DMS153 (cell line): ENCODE measurements around the gene TCF7.

Experiments used
- DNase-seq: peaks from one replicate; lab custom pipeline; 2025; lab: John Stamatoyannopoulos, UW

The TCF7 gene

GRCh38 chr5:134113363-134113889 lies 1.1 kb upstream of the TCF7 start:
- no peak for DNase-seq

GRCh38 chr5:134114886-134115805 lies 665 bp downstream of the TCF7 start:
- no peak for DNase-seq

GRCh38 chr5:134115806-134116175 lies 1.3 kb downstream of the TCF7 start:
- no peak for DNase-seq

GRCh38 chr5:134116286-134116685 lies 1.8 kb downstream of the TCF7 start:
- DNase-seq = no peak

- no peak for DNase-seq
These were observed 2.6 kb downstream of the TCF7 start for GRCh38 chr5:134116789-134117761.

DNA sequence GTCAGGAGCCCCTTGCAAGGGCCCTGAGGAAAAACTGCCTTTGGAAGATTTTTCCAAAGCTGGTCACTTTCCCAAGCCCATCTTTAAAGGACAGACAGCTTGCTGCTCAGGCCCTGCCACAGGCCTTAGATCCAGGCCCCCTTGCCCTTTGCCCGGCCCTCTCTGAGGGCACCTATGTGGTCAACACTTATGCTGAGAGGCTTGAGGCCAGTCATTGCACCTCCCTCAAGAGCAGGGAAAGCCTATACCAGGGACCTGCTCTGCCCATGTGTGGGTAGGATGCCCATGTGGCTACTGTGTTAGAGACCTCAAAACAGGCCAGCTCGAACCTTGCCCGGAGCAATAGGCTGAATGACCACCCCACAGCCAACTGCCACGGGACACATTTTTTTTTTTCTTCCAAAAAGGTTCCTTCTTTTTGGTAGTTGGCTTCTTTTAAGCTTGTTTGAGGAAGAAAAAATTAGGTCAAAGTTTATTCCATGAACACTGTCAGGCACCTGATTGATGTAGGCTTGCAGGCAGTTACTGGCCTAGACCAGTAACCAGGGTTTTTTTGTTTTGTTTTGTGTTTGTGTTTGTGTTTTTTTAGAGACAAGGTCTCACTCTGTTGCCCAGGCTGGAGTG lies 3.8 kb downstream of the TCF7 start:
- no peak for DNase-seq

GRCh38 chr5:134119720-134120119 lies 5.2 kb downstream of the TCF7 start:
- no peak for DNase-seq

DNA sequence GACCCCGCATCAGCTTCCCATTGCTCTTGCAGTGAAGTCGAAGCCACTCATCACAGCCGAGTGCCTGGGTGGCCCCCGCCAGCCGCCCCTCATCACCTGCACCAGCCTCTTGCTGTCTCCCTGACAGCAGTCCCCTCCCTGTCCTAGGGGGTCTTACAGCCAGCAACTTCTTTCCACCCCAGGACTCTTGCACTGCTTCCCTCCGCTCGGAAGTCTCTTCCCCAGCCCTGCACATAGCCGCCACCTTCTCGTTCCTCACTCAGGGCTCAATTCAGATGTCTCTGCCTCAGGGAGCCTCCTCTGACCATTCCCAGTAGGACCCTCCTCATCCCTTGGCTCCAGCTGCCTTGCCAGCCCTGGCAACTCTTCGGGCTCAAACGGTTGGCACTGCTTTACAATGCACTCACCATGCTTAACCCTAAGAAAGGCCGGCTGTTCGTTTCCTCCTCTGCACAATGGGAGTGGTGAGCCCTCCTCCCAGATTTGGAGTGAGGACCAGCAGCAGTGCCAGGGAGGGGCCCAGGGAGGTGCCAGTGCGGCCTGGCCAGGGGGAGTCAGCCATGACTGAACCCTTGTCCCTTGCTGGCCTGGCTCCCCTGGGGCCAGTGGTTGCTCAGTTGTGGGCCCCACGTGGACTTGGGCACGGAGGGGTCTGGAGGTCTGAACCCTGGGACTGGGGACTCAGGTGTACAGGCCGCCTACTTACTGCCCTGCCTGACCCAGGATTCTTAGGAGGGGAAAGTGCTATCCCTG lies 6.1 kb downstream of the TCF7 start:
- no peak for DNase-seq

DNA sequence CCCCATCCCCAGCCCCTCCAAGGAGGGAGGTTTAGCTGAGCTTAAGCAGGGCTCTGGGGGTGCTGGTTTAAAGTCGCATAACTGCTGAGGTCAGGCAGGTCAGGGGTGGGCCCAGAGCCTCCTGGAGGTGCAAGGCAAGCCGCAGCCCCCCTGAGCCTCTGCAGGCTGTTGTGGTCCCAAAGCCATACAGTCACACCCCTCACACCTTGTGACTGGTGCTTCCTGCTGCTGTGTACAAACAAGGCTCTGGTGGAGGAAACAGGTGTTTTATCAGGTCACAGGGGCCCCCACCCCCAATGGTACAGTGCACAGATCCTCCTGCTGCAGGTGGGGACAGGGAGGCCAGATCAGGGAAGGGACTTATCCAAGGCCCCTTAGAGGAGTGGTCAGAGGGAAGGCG lies 8.0 kb downstream of the TCF7 start:
- DNase-seq = no peak

- no peak for DNase-seq
These were observed 8.9 kb downstream of the TCF7 start for GRCh38 chr5:134123360-134123759.

DNA sequence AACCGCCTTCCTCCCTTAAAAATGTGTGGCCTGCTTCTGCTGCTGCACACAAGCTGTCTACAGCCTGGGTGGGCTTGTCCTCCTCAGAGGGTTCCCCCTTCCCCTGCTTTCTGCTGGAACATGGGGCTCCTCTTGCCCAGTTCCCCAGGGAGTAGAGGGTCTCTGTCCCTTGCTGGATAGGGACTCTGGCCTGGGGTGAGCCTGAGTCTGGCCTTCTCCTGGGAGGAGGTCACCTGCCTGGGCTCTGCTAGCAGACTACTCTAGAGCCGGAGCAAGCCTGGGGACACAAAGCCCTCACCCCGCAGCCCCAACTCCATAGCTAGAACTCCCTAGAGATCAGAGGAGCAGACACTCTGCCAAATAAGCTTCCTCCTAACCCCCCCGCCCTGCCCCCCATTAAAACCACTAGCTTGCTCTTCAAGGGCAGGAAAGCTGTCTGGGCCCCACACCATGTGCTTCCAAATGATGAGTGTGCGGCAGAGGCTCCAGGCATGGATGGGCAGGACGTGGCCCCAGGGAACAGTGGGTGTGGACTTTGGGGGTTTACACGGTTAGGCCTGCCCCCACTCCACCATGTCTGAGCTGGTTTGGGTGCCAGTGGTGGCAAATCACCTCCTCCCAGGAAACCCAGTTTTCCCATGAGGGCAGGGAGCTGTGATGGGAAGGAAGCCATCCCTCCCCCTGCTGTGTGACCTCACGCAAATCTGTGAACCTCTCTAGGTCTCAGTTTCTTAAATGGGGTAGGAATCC lies 10.0 kb downstream of the TCF7 start:
- DNase-seq = no peak

DNA sequence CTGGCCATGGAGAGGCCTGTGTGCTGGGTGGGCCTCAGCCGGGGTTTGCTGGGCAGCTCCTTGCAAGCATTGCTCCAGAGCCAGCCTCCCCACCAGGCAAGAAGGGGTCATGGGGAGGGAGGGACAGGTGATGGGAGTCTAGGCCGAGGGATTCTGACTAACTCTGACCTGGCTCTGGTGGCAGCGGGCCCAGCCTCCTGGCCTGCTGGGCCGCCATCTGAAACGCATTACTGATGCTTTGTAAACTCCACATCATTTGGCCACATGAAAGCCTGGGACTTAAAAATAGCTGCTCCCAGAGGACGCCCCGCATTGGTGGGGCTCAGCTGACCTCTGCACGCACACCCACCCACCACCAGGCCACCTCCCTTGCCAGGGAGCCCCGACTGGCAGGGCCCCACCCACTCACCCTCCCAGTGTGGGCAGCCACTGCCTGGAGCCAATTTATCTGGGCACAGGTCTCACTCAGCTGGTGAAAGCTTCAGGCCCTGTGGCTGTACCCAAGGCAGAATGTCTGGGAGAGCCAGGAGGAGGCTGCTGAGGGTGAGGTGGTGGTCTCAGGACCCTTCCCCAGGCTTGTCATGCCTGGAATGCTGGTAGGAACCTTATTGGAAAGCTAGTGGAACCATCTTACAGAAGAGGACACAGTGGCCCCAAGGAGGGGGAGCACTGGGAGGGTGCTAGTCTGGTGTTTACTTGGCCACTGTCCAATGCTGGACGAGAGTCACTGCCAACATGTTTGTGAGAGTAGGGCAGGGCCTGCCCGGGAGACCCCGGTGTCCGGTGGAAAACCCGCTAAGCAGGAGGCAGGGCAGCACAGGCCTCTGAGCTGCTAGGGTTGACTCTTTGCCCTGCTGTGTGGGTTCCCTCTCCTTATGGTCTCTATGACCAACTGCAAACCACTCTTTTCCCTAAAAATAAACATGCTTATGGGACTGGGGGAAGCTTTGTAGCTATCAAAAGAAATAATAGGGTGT lies 10.8 kb downstream of the TCF7 start:
- no peak for DNase-seq

GRCh38 chr5:134127376-134127861 lies 12.9 kb downstream of the TCF7 start:
- DNase-seq = no peak

GRCh38 chr5:134127988-134128647 lies 13.6 kb downstream of the TCF7 start:
- DNase-seq = no peak

DNA sequence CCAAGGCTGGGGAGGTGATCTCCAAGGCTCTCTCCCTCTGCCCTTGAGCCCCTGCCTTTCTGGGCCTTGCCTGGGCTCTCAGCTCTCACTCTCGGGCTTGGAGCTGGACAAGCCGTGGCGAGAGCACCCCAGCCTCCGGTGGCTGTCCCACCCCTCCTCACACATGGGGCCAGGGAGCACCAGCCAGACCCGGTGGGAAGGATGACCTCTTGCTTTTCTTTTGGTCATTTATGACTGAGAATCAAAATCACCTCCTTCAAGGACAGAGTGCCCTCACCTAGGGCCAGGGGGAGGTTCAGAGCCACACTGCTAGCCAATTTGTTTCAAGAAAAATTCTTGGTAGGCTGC lies 14.1 kb downstream of the TCF7 start:
- DNase-seq = no peak

DNA sequence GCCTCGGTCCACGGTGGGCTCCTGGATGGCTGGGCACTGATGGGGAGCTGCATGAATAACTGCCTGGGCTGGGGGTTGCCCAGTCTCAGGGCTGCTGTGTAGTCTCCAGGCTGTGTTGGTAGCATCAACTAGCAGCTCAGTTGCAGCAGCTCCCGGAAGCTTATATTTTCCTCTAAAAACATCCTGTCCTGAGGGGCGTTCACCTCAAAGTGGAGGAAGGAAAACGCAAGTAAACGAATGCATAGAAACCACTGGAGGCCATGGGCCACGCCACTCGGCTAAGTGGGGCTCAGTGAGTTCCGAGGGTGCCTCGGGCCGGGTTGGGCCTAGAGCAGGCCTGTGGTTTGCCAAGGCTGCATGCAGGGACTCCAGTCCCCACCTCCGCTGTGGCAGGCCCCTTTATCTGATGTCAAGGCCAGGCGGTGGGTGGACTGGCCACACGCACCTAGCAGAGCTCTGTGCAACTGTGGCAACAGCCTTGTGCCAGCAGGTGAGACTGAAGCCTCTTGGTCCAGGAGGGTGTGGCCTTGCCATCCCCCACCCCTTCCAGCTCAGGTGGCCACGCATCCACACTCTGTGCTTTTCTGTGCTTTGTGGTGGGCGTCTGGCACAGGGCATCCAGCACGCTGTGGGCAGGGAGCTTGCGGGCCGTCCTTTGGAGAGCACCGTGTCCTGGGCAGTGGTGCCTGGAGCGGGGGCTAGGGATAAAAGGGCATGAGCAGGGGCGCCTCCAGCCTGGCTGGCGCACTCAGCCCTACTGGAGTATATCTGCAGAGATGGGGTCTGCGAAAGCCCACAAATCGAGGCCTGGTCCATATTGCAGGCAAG lies 15.1 kb downstream of the TCF7 start:
- DNase-seq = no peak

GRCh38 chr5:134130239-134130945 lies 15.9 kb downstream of the TCF7 start:
- no peak for DNase-seq
